Mesenteric fat pad (tissue), 1 donor: ENCODE data around the gene SEPTIN10. TPM values are rescaled to one million over a fixed set of nuclear protein-coding genes. Genes with fewer than 3 reads are reported as not detected.

Experiments used
- DNase-seq: peaks from one replicate; pipeline ENCODE4 v3.0.0-alpha.2; 2020; ENCODE audit warnings: low spot score
- total RNA-seq: library from RNA; stranded (reverse); fragmentation: NEBNext Ultra II Directional; extraction: Animal tissue kit (Norgen Biotek cat#: 25700); gene quantifications from one replicate; pipeline ENCODE4 v1.2.1, GENCODE V29; 2021
- donor health status: DM: yes; HTN: yes; CAD: no.

The SEPTIN10 gene
- total RNA-seq, 1 donor from 2014 or later = 97.2 TPM

DNA sequence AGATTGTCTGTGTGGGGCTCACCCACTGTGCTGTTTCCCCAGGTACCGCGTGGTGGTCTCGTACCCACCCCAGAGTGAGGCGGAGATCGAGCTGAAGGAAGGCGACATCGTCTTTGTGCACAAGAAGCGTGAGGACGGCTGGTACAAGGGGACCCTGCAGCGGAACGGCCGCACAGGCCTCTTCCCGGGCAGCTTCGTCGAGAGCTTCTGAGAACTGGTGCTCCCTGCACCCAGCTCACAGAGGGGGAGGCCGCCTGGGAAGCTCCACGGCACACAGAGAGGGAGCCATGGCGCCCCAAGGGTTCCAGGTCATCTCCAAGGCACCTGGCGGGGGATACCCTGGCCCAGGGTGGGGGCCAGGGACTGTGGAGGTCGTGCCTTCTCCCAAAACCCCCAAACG is 112.3 kb downstream of the SEPTIN10 start:
- no peak for DNase-seq

DNA sequence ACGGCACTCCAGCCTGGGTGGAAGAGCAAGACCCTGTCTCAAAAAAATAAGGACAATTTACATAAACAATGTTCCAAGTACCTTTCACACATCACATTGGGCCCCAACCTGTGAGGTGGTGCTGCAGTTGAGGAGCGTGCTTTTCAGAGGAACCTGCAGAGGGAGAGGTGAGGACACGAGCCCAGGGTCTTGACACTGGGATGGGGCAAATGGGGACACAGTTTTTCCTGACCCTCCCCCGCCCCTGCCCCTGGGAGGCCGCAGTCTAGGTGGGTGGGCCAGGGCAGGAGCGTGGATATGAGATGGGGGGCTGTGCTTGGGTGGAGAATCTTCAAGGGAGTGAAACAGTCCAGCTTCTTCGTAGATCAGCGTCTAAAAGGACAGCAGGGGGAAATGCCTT is 112.9 kb downstream of the SEPTIN10 start:
- DNase-seq = no peak

DNA sequence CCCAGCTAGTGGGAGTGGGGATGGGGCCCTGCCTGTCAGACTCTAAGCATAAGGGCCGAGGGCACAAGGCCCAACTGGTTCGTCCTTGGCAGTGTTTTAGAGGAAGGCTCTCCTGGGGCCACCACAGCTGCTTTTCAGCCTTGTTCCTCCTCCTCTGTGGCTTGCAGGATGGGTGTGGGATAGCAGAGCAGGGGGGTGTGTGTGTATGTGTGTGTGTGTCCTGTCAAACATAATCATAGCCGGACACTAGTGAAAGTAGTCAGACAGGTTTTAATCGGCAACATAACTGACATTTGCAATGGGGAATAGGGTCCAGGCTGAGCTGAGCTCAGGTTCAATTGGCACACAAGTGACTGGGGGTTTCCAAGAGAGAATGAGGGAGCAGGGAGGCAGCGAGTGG is 114.2 kb downstream of the SEPTIN10 start:
- DNase-seq = no peak

DNA sequence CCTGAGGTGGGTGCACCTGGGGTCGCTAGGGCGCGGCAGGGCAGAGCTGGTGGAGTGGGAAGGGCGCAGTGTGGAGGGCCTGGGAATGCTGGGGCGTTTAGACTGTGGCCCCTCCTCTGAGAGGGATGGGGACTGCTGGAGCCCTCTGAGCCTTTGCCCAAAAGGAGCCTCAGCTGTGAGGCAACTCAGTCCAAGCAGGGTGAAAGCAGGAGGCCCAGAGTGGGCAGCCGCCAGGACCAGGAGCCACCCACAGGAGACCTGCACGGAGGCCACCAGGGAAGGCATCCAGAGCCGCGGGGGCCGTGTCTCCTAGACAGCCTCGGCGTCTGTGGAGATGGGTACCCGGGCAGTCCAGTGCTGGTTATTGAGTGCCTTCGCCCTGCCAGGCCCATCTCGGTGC is 114.9 kb downstream of the SEPTIN10 start:
- DNase-seq = no peak

DNA sequence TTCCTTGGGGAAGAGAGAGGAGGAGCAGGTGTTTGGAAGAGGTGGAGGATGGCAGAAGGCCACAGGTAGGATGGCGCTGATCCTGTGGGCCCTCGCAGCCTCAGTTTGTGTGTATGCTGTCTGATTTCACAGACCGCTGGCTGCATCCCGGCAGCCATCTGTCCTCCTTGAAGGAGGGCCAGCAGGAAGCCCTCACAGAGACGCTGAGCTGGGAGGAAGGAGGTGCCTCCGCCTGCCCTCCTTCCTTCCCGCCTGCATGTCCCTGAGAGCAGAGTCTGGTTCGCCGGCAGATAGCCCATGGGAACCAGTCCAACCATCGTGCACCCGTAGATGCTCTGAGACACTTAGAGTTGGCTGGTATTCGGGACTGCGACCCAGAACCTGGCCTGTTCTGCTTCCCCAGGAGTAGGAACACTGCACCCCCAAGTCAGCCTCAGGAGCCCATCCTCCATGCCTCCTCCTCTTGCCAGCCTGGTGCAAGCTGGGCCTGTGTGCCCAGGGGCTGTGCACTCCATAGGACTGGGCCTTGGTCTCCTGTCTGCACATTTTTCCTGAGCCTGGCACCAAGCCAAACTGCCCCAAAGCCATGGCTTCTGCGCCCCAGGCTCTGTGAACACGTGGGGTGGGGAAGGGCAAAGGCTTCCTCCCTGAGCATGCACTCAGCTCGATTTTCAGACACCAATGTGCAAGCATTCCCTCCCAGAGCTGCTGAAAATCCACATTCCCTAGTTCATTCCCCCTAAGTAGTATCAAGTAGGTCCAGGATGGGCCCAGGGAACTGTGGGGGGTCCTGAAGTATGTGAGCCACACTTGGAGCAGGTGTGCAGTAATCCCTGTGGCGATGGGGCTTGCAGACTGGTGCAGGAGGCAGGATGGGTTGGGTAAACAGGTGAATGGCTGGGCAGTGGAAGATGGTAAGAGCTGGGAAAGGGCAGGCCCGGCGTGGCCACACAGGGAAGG is 115.6 kb downstream of the SEPTIN10 start:
- DNase-seq = no peak

DNA sequence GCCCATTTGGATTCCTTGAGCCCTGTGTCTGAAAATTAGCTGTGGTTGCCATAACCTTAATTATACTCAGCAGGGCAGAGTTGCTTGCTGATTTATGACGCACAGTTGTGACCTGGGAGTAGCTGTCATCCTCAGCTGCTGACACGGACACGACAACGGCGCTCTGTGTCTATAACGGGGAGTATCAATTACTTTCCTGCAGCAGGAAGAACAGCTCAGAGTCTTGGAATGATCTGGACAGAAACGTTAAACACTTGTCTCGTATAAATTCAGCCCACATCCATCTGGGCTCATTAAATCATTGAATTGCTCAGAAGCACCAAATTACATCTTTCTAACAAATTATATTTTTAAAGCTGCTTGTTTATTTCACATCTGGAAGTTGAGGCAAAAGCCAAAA is 116.3 kb downstream of the SEPTIN10 start:
- no peak for DNase-seq

DNA sequence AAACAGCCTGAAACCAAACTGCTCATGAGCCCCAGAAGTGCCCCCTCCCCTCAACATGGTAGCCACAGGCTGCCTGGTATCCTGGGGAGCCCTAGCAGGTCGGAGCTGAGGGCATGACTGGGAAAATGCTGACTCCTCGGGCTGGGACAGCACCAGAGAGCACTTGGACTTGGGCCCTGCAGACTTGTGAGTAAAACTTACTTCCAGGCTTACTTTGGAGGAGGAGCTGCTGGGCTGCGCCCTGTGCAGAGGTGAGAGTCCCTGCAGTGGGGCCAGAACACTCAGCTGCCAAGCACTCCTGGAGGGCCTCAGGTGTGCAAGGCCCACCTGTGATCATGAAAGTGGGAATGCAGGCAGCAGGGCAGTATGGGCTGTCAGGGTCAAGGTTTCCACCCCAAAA is 119.4 kb downstream of the SEPTIN10 start:
- DNase-seq = no peak

DNA sequence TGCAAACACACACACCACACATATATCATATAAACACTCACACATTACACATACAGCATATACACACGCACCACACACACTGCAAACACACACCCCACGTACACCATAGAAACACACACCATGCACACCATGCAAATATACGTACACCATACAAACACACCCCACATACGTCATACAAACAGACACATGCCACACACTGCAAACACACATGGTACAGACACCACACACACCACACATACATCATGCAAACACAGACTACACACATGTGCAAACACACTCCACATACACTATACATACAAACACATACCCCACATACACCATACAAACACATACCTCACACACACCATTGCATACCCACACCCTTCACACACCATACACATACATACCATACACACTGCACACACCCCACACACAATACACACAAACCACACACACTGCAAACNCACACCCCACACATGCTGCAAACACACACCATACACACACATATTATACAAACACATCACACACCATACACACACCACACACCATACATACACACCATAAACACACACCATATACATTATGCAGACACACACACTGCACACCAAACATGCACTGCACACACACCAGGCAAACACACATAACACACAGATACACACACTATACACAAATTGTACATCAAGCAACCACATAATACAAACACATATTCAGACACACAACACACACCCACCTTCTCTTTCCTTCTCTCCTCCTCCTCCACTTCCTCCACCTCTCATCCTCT is 120.4 kb downstream of the SEPTIN10 start:
- no peak for DNase-seq

Other genes with a start within 250 kb of the SEPTIN10 start
- gene SOWAHC, start 398 bp upstream of the SEPTIN10 start, total RNA-seq = 14.7 TPM
- 81.5 TPM for gene RGPD5, start 180.3 kb upstream of the SEPTIN10 start, total RNA-seq